IMR-90 (cell line): ENCODE data around the gene EIF4H.

Experiments
- BHLHE40 ChIP-seq: fragments of 150-350 bp; IDR thresholded peaks from 2 replicates; pipeline ENCODE4 v1.6.1; 2016; ENCODE audit warnings: mild to moderate bottlenecking, low read depth, low read length
- ELK1 ChIP-seq: fragments of 150-350 bp; IDR thresholded peaks from 2 replicates; pipeline ENCODE4 v1.6.1; 2016; ENCODE audit warnings: low read depth, mild to moderate bottlenecking, low read length, moderate library complexity, borderline replicate concordance
- MAZ ChIP-seq: IDR thresholded peaks from 2 replicates; pipeline ENCODE4 v1.6.1; 2012; ENCODE audit warnings: low read depth, mild to moderate bottlenecking, low read length, improper control_type of control experiment, moderate library complexity, borderline replicate concordance
- NFE2L2 ChIP-seq: fragments of 150-350 bp; IDR thresholded peaks from 2 replicates; pipeline ENCODE4 v1.6.1; 2016; ENCODE audit warnings: low read depth, mild to moderate bottlenecking, low read length
- POLR2A ChIP-seq: IDR thresholded peaks from 2 replicates; pipeline ENCODE4 v1.6.1; 2012; ENCODE audit warnings: mild to moderate bottlenecking, low read depth, low read length
- RFX5 ChIP-seq: IDR thresholded peaks from 2 replicates; pipeline ENCODE4 v1.8.0; 2012; ENCODE audit warnings: low read depth, mild to moderate bottlenecking, low read length, moderate library complexity
- TF ChIP-seq, protein P1 (sequence below): conservative IDR thresholded peaks from 2 replicates; pipeline ENCODE4 v1.5.1; 2012; ENCODE audit warnings: mild to moderate bottlenecking, low read depth, low read length, improper control_type of control experiment
- TF ChIP-seq, protein P2 (sequence below): fragments of 150-350 bp; IDR thresholded peaks from 2 replicates; pipeline ENCODE4 v1.6.1; 2017; ENCODE audit warnings: mild to moderate bottlenecking, antibody characterized with exemption, low read length, low read depth

- TF ChIP-seq, protein P1, sequence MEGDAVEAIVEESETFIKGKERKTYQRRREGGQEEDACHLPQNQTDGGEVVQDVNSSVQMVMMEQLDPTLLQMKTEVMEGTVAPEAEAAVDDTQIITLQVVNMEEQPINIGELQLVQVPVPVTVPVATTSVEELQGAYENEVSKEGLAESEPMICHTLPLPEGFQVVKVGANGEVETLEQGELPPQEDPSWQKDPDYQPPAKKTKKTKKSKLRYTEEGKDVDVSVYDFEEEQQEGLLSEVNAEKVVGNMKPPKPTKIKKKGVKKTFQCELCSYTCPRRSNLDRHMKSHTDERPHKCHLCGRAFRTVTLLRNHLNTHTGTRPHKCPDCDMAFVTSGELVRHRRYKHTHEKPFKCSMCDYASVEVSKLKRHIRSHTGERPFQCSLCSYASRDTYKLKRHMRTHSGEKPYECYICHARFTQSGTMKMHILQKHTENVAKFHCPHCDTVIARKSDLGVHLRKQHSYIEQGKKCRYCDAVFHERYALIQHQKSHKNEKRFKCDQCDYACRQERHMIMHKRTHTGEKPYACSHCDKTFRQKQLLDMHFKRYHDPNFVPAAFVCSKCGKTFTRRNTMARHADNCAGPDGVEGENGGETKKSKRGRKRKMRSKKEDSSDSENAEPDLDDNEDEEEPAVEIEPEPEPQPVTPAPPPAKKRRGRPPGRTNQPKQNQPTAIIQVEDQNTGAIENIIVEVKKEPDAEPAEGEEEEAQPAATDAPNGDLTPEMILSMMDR: no peak
- TF ChIP-seq POLR2A (no peak), NFE2L2 (no peak), BHLHE40 (no peak), MAZ (no peak), RFX5 (no peak), ELK1 (no peak)
- TF ChIP-seq, protein P2, sequence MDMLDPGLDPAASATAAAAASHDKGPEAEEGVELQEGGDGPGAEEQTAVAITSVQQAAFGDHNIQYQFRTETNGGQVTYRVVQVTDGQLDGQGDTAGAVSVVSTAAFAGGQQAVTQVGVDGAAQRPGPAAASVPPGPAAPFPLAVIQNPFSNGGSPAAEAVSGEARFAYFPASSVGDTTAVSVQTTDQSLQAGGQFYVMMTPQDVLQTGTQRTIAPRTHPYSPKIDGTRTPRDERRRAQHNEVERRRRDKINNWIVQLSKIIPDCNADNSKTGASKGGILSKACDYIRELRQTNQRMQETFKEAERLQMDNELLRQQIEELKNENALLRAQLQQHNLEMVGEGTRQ: no peak
Observed at GRCh38 chr7:74182453-74183090, 8.4 kb downstream of the EIF4H start.
